Type B pancreatic cell (in vitro differentiated cells): ENCODE measurements around the gene DDAH1. TPM values are rescaled to one million over a fixed set of nuclear protein-coding genes. Genes with fewer than 3 reads are reported as not detected.

Experiments used
- DNase-seq: peaks from one replicate; pipeline ENCODE4 v3.0.0; 2021; ENCODE audit warnings: mixed read lengths; ENCODE audit not compliant: unreplicated experiment; ENCODE audit errors: extremely low spot score
- H3K27ac Mint-ChIP-seq: 2 replicates; pipeline ENCODE4 v1.8.0; 2021; ENCODE audit warnings: mild to moderate bottlenecking, mixed read lengths
- H3K27me3 Mint-ChIP-seq: 2 replicates; pipeline ENCODE4 v1.8.0; 2021; ENCODE audit warnings: mixed read lengths
- H3K36me3 Mint-ChIP-seq: 2 replicates; pipeline ENCODE4 v1.8.0; 2021; ENCODE audit warnings: mixed read lengths
- H3K4me1 Mint-ChIP-seq: one replicate; pipeline ENCODE4 v1.8.0; 2021; ENCODE audit warnings: mixed read lengths; ENCODE audit not compliant: unreplicated experiment
- H3K4me3 Mint-ChIP-seq: 2 replicates; pipeline ENCODE4 v1.8.0; 2021; ENCODE audit warnings: mild to moderate bottlenecking, mixed read lengths
- H3K9me3 Mint-ChIP-seq: 2 replicates; pipeline ENCODE4 v1.8.0; 2021; ENCODE audit warnings: mixed read lengths
- total RNA-seq: library from RNA; stranded (reverse); gene quantifications from 2 replicates; pipeline ENCODE4 v1.2.1, GENCODE V29; 2021; ENCODE audit warnings: low replicate concordance
- TF ChIP-seq, protein P1 (sequence below): fragments of 200-600 bp; sonication (generic); conservative IDR thresholded peaks from 2 replicates; pipeline ENCODE4 v1.5.0; 2021; ENCODE audit warnings: antibody characterized with exemption, mild to moderate bottlenecking

The DDAH1 gene
- total RNA-seq, 1 donor from 2014 or later: 28.6 TPM

DNA sequence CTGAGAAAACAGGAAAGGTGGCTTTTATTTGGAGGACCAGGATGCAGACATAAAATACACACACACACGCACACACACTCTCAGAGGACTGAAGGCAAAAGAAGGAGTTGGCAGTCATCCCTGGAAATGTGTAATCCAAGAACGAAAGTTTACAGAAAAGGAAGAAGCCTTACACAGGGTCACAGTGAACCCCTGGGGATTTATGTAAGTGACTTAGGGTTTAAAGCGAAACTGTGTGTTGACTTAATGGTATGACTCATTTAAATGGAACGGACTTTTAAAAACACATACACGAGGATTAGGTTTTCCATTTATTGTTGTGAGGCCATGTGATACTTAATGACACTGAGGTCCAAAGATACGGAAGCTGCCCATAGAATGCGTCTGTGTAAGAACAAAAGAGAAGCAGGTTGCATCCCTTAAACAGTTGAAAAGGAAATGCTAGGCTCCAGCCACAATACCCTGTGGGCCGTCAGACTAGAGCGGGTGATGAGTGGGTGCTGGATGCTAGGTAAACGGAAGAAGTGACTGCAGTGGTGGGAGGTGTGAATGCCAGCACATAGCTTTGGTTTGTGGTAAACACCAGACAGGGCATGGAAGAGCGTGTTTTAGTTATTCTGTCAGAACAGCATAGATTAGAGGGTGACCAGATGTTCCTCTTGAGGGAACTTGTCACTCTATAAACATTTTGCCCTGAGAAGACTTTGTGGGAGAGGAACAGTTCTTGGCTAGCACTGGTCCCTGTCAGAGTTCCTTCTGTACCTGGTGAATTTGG is 166.9 kb downstream of the DDAH1 start:
- no peak overlapping the region for H3K4me3 Mint-ChIP-seq

GRCh38 chr1:85297538-85297854 is 167.5 kb downstream of the DDAH1 start:
- Mint-ChIP-seq H3K4me3 (no peak overlapping the region), H3K36me3 (no peaks in the 10 kb centered on the region), H3K27ac (peak overlapping the region; percentile 10), H3K9me3 (no peaks in the 10 kb centered on the region), H3K4me1 (peaks cover 9% of the 10 kb centered on the region), H3K27me3 (peaks cover 5% of the 10 kb centered on the region)
- no peak for DNase-seq
- TF ChIP-seq, protein P1, sequence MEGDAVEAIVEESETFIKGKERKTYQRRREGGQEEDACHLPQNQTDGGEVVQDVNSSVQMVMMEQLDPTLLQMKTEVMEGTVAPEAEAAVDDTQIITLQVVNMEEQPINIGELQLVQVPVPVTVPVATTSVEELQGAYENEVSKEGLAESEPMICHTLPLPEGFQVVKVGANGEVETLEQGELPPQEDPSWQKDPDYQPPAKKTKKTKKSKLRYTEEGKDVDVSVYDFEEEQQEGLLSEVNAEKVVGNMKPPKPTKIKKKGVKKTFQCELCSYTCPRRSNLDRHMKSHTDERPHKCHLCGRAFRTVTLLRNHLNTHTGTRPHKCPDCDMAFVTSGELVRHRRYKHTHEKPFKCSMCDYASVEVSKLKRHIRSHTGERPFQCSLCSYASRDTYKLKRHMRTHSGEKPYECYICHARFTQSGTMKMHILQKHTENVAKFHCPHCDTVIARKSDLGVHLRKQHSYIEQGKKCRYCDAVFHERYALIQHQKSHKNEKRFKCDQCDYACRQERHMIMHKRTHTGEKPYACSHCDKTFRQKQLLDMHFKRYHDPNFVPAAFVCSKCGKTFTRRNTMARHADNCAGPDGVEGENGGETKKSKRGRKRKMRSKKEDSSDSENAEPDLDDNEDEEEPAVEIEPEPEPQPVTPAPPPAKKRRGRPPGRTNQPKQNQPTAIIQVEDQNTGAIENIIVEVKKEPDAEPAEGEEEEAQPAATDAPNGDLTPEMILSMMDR: no peak

More for the DNA sequence above, 166.9 kb downstream of the DDAH1 start:
- H3K4me1 Mint-ChIP-seq: peaks cover 9% of the 10 kb centered on the region
- no peaks in the 10 kb centered on the region for H3K36me3 Mint-ChIP-seq
- peak overlapping the region; percentile 10 for H3K27ac Mint-ChIP-seq
- peaks cover 5% of the 10 kb centered on the region for H3K27me3 Mint-ChIP-seq
- TF ChIP-seq, protein P1: no peak
- DNase-seq: no peak
- no peaks in the 10 kb centered on the region for H3K9me3 Mint-ChIP-seq

DNA sequence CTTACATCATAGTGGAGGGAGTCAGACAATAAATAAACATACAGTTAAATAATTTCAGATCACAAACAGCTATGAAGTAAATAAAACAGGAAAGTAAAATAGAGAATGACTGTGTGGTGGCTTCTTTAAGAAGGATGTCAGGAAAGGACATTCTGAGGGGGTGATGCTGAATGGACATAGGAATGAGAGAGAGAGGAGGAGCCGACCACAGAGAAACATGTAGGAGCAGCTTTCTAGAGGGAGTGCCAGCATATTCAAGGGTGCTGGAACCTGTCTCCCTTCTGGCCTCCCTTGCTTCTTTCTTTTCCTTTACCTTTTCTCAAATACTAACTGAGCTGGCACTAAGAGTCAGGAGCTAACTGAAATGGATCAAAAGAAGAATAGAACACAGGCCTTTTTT is 168.0 kb downstream of the DDAH1 start:
- DNase-seq: no peak
- TF ChIP-seq, protein P1: no peak
- H3K9me3 Mint-ChIP-seq: no peaks in the 10 kb centered on the region
- peaks cover 9% of the 10 kb centered on the region for H3K4me1 Mint-ChIP-seq
- no peak overlapping the region for H3K4me3 Mint-ChIP-seq
- no peaks in the 10 kb centered on the region for H3K36me3 Mint-ChIP-seq
- peaks cover 3% of the 10 kb centered on the region for H3K27me3 Mint-ChIP-seq
- no peak overlapping the region for H3K27ac Mint-ChIP-seq

GRCh38 chr1:85295654-85296053 is 169.3 kb downstream of the DDAH1 start:
- Mint-ChIP-seq H3K9me3 (no peaks in the 10 kb centered on the region), H3K27me3 (peaks cover 5% of the 10 kb centered on the region), H3K4me3 (no peak overlapping the region), H3K4me1 (peaks cover 9% of the 10 kb centered on the region), H3K27ac (no peak overlapping the region), H3K36me3 (no peaks in the 10 kb centered on the region)
- DNase-seq: no peak
- TF ChIP-seq, protein P1: no peak

DNA sequence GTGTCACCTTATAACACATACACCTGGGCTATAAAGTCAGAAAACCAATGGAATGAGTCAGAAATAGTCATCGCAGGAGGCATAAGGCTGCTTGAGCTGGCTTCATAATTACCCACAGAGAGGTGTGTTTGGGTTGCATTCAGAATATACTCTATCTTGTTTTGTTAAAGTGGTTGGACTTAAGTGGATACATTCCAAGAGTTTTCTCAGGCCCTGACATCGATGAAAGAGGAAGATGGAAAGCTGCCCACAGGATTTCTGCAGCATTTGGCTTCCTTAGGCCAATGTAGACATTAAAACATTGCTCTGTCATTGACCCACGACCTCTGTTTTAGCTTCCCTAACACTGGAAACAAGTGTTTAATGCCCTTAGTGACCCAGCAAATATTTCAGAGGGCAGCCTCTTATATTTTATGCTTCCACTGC is 169.9 kb downstream of the DDAH1 start:
- DNase-seq: no peak
- TF ChIP-seq, protein P1: no peak
- H3K27me3 Mint-ChIP-seq: peaks cover 8% of the 10 kb centered on the region
- no peak overlapping the region for H3K27ac Mint-ChIP-seq
- H3K9me3 Mint-ChIP-seq: no peaks in the 10 kb centered on the region
- H3K4me3 Mint-ChIP-seq: no peak overlapping the region
- H3K36me3 Mint-ChIP-seq: no peaks in the 10 kb centered on the region
- peaks cover 9% of the 10 kb centered on the region for H3K4me1 Mint-ChIP-seq
